ENCODE measurements around the gene RAB20.

GRCh38 chr13:110546926-110547325, 14.6 kb downstream of the RAB20 start:
- TF ChIP-seq POLR2AphosphoS5 (IDR thresholded peaks at IDR 0.05) (no peak), POLR2A (IDR thresholded peaks at IDR 0.05) (no peak)
